Smooth muscle cell (in vitro differentiated cells): ENCODE results near the gene RIC3. TPM values are rescaled to one million over a fixed set of nuclear protein-coding genes. Genes with fewer than 3 reads are reported as not detected.

Experiments used
- DNase-seq: peaks from one replicate; lab custom pipeline; 2025; ENCODE audit not compliant: unreplicated experiment; lab: John Stamatoyannopoulos, UW
- H2AFZ ChIP-seq: fragments of 200-600 bp; sonication (generic); 2 replicates; pipeline ENCODE4 v1.6.0; 2016; ENCODE audit warnings: antibody characterized with exemption, low read depth, mild to moderate bottlenecking
- H3F3A ChIP-seq: fragments of 200-600 bp; sonication (generic); 2 replicates; pipeline ENCODE4 v1.6.0; 2017; ENCODE audit warnings: antibody characterized with exemption, low read depth
- H3K27ac ChIP-seq: fragments of 200-600 bp; sonication (generic); 2 replicates; pipeline ENCODE4 v1.5.1; 2016; ENCODE audit warnings: low read depth, mild to moderate bottlenecking
- H3K27me3 ChIP-seq: fragments of 200-600 bp; sonication (generic); 2 replicates; pipeline ENCODE4 v1.6.1; 2016; ENCODE audit warnings: low read depth, mild to moderate bottlenecking
- H3K36me3 ChIP-seq: fragments of 200-600 bp; sonication (generic); 2 replicates; pipeline ENCODE4 v1.5.1; 2016; ENCODE audit warnings: low read depth
- H3K4me1 ChIP-seq: fragments of 200-600 bp; sonication (generic); 2 replicates; pipeline ENCODE4 v1.5.1; 2016; ENCODE audit warnings: low read depth
- H3K4me2 ChIP-seq: fragments of 200-600 bp; sonication (generic); 2 replicates; pipeline ENCODE4 v1.6.0; 2016; ENCODE audit warnings: mild to moderate bottlenecking
- H3K4me3 ChIP-seq: fragments of 200-600 bp; sonication (generic); 2 replicates; pipeline ENCODE4 v1.5.1; 2016; ENCODE audit warnings: mild to moderate bottlenecking
- H3K79me2 ChIP-seq: fragments of 200-600 bp; sonication (generic); 2 replicates; pipeline ENCODE4 v1.6.0; 2016; ENCODE audit warnings: low read depth, mild to moderate bottlenecking
- H3K9ac ChIP-seq: fragments of 200-600 bp; sonication (generic); 2 replicates; pipeline ENCODE4 v1.6.0; 2016; ENCODE audit warnings: low read depth
- H3K9me3 ChIP-seq: fragments of 200-600 bp; sonication (generic); replicated peaks from 2 replicates; pipeline ENCODE4 v1.5.1; 2016; ENCODE audit warnings: low read depth
- H4K20me1 ChIP-seq: fragments of 200-600 bp; sonication (generic); 2 replicates; pipeline ENCODE4 v1.6.0; 2016; ENCODE audit warnings: low read depth
- WGBS: methylation state at CpG from one replicate; pipeline ENCODE4 v1.1.7; 2016; ENCODE audit warnings: low lambda C conversion rate; 5-methylcytosine and 5-hydroxymethylcytosine counted together
- polyA plus RNA-seq: library from polyadenylated mRNA; unstranded; fragments of >200 nt; fragmentation: Nextera tagmentation; extraction: Ambion mirVana; gene quantifications from 2 replicates; pipeline ENCODE4 v1.2.1, GENCODE V29; 2016
- total RNA-seq: library from RNA; depleted of rRNA; stranded (reverse); fragments of >200 nt; gene quantifications from 2 replicates; pipeline ENCODE4 v1.2.3, GENCODE V29; 2014
- TF ChIP-seq, protein P1 (sequence below): fragments of 200-600 bp; sonication (generic); IDR thresholded peaks from 2 replicates; pipeline ENCODE4 v1.5.1; 2017; ENCODE audit warnings: borderline replicate concordance, mild to moderate bottlenecking, antibody characterized with exemption; ENCODE audit not compliant: insufficient read depth, poor library complexity, severe bottlenecking

RIC3 gene
- total and polyA plus RNA-seq, 2 experiments from 2014 or later = 0.35 to 3.1 TPM

GRCh38 chr11:8094656-8095055 is 74.2 kb downstream of the RIC3 start:
- no peak overlapping the region for H3K9ac ChIP-seq
- H3K36me3 ChIP-seq = no peaks in the 10 kb centered on the region
- no peak for DNase-seq
- no peaks in the 10 kb centered on the region for H3K79me2 ChIP-seq
- H3K4me2 ChIP-seq = no peak overlapping the region
- H3K9me3 ChIP-seq = no peaks in the 10 kb centered on the region
- no peak overlapping the region for H3K27ac ChIP-seq
- WGBS = 97% methylated on average over 11 of the region's 11 CpGs
- no peaks in the 10 kb centered on the region for H3F3A ChIP-seq
- TF ChIP-seq, protein P1, sequence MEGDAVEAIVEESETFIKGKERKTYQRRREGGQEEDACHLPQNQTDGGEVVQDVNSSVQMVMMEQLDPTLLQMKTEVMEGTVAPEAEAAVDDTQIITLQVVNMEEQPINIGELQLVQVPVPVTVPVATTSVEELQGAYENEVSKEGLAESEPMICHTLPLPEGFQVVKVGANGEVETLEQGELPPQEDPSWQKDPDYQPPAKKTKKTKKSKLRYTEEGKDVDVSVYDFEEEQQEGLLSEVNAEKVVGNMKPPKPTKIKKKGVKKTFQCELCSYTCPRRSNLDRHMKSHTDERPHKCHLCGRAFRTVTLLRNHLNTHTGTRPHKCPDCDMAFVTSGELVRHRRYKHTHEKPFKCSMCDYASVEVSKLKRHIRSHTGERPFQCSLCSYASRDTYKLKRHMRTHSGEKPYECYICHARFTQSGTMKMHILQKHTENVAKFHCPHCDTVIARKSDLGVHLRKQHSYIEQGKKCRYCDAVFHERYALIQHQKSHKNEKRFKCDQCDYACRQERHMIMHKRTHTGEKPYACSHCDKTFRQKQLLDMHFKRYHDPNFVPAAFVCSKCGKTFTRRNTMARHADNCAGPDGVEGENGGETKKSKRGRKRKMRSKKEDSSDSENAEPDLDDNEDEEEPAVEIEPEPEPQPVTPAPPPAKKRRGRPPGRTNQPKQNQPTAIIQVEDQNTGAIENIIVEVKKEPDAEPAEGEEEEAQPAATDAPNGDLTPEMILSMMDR = no peak
- H3K4me3 ChIP-seq = no peak overlapping the region
- no peaks in the 10 kb centered on the region for H3K27me3 ChIP-seq
- H2AFZ ChIP-seq = no peak overlapping the region
- peaks cover 27% of the 10 kb centered on the region for H4K20me1 ChIP-seq
- no peaks in the 10 kb centered on the region for H3K4me1 ChIP-seq

DNA sequence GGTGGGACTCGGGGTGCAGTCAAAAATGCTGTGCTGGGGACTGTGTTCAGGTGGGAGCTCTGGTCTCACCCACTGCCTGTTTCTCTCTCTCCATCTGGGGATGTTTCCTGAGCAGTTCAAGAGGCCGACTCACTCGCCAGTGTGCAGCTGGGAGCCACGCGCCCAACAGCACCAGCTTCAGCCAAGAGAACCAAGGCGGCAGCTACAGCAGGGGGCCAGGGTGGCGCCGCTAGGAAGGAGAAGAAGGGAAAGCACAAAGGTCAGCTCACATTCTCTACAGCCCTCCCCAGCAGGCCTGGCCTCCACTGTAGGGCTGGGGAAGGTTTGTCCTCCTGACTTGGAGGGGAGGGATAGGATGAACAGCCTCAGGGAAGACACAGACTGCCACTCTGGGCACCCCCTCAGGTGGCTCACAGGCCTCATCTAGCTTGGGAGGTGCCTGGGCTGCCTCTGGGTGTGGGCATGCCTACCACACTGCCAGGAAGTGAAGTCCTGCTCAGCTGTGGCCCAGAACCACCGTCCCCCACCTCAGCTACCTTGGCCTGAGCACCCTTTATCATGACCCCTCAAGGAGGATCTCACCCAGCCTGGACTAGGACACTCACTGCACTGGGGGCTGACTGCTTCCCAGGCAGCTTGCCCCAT is 74.8 kb downstream of the RIC3 start:
- no peak overlapping the region for H3K4me3 ChIP-seq
- no peak overlapping the region for H3K27ac ChIP-seq
- DNase-seq = no peak
- H3F3A ChIP-seq = no peaks in the 10 kb centered on the region
- TF ChIP-seq, protein P1 = no peak
- H3K4me2 ChIP-seq = no peak overlapping the region
- no peaks in the 10 kb centered on the region for H3K27me3 ChIP-seq
- H4K20me1 ChIP-seq = peaks cover 33% of the 10 kb centered on the region
- no peaks in the 10 kb centered on the region for H3K4me1 ChIP-seq
- H3K9ac ChIP-seq = no peak overlapping the region
- no peaks in the 10 kb centered on the region for H3K36me3 ChIP-seq
- no peak overlapping the region for H2AFZ ChIP-seq
- H3K9me3 ChIP-seq = no peaks in the 10 kb centered on the region
- no peaks in the 10 kb centered on the region for H3K79me2 ChIP-seq
- WGBS = 99% methylated on average over 8 of the region's 9 CpGs

GRCh38 chr11:8092587-8093424 is 76.0 kb downstream of the RIC3 start:
- no peak overlapping the region for H3K4me3 ChIP-seq
- 64% methylated on average over 11 of the region's 11 CpGs for WGBS
- no peak overlapping the region for H3K9ac ChIP-seq
- no peak overlapping the region for H3K27ac ChIP-seq
- no peaks in the 10 kb centered on the region for H3K9me3 ChIP-seq
- no peaks in the 10 kb centered on the region for H3K4me1 ChIP-seq
- H3F3A ChIP-seq = no peaks in the 10 kb centered on the region
- H3K4me2 ChIP-seq = no peak overlapping the region
- no peak for DNase-seq
- H2AFZ ChIP-seq = no peak overlapping the region
- peaks cover 46% of the 10 kb centered on the region for H4K20me1 ChIP-seq
- no peaks in the 10 kb centered on the region for H3K79me2 ChIP-seq
- H3K36me3 ChIP-seq = no peaks in the 10 kb centered on the region
- H3K27me3 ChIP-seq = no peaks in the 10 kb centered on the region
- TF ChIP-seq, protein P1 = peak; percentile 57
